ENCODE measurements around the gene TNP2. TPM values are rescaled to one million over a fixed set of nuclear protein-coding genes. Genes with fewer than 3 reads are reported as not detected.

Gene TNP2
- polyA plus RNA-seq, 2 donors: not detected

GRCh38 chr16:11233727-11234376 is 35.3 kb downstream of the TNP2 start:
- peaks cover 0 to 5% of the 10 kb centered on the region in 2 donors for H3K4me1 ChIP-seq (ENCODE audit: control insufficient read depth in 2 of 2, insufficient read depth in 2 of 2, low read length in 1 of 2)
- no peaks in the 10 kb centered on the region for H3K9me3 ChIP-seq (ENCODE audit: control insufficient read depth in 2 of 2, insufficient read depth in 1 of 2, low read depth in 1 of 2, low read length in 1 of 2)
- no peaks in the 10 kb centered on the region for H3K27me3 ChIP-seq (ENCODE audit: control insufficient read depth in 1 of 2, insufficient read depth in 2 of 2, low read length in 2 of 2)
- WGBS, 2 donors: 79 to 87% methylated on average over 8 of the region's 8 CpGs
- no peak overlapping the region for H3K4me3 ChIP-seq (ENCODE audit: low read depth in 1 of 2, low read length in 2 of 2)
- peak overlapping the region in 1 of 2 donors; percentile 59 for H3K27ac ChIP-seq (ENCODE audit: low read depth in 2 of 2, low read length in 1 of 2)
- H3K36me3 ChIP-seq (ENCODE audit: control insufficient read depth in 2 of 2, insufficient read depth in 2 of 2, low read length in 1 of 2): no peaks in the 10 kb centered on the region

DNA sequence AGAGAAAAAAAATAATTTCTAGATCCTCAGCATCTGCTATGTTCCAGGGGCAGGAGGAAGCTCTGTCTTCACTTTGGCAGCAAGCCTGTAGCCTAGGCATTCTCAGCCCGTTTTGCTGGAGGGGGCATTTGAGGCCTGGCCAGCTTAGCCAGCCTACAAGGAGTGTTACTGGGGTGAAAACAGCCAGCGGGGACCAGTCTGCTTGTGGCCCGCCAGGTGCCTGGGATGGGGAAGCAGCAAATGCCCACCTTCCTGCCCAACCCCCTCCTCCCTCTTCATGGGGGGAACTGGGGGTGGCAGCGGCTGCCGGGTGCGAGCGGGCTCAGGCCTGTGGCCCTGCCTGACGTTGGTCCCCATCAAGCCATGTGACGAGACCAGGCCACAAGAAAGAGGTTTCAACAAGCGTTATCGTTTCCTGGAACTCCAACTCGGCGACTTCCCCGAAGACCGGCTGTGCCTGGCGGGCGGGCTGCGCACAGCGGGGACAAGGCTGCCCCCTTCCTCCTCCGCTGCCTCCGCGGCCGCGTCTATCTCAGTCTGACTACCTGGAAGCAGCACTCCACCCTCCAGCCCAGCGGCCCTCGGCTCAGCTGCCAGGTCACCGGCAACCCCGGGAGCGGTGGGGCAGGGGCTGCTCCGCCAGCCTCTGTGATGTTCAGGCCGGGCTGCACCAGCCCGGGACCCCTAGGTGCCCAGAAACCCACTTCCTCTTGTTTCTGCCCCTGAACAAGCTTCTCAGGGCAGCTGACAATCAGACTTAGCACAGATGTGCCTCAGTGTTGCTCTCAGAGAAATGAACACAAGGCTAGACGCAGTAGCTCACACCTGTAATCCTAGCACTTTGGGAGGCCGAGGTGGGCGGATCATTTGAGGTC is 36.0 kb downstream of the TNP2 start:
- H3K27me3 ChIP-seq (ENCODE audit: control insufficient read depth in 1 of 2, insufficient read depth in 2 of 2, low read length in 2 of 2): no peaks in the 10 kb centered on the region
- H3K9me3 ChIP-seq (ENCODE audit: control insufficient read depth in 2 of 2, insufficient read depth in 1 of 2, low read depth in 1 of 2, low read length in 1 of 2): no peaks in the 10 kb centered on the region
- H3K36me3 ChIP-seq (ENCODE audit: control insufficient read depth in 2 of 2, insufficient read depth in 2 of 2, low read length in 1 of 2): no peaks in the 10 kb centered on the region
- H3K27ac ChIP-seq (ENCODE audit: low read depth in 2 of 2, low read length in 1 of 2): peak overlapping the region; percentile 59 to 73
- H3K4me3 ChIP-seq (ENCODE audit: low read depth in 1 of 2, low read length in 2 of 2): no peak overlapping the region
- peaks cover 0 to 5% of the 10 kb centered on the region in 2 donors for H3K4me1 ChIP-seq (ENCODE audit: control insufficient read depth in 2 of 2, insufficient read depth in 2 of 2, low read length in 1 of 2)
- 54 to 61% methylated on average over 35 of the region's 35 CpGs for WGBS, 2 donors

DNA sequence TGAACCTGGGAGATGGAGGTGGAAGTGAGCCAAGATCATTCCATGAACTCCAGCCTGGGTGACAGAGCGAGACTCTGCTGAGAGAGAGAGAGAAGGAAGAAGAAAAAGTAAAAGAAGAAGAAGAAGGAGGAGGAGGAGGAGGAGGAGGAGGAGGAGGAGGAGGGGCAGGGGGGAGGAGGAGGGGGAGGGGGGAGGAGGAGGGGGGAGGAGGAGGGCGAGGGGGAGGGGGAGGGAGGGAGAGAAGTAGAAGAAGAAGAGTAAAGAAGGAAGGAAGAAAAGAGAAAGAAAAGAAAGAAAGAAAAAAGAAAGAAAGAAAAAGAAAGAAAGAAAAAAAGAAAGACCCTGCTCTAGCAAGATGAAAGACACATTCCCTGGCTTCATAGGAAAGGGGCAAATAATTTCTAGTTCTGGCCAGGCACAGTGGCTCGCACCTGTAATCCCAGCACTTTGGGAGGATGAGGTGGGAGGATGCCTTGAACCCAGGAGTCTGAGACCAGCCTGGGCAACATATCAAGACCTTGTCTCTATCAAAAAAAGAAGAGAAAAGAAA is 36.7 kb downstream of the TNP2 start:
- Histone ChIP-seq H3K36me3 (ENCODE audit: control insufficient read depth in 2 of 2, insufficient read depth in 2 of 2, low read length in 1 of 2) (no peaks in the 10 kb centered on the region), H3K27me3 (ENCODE audit: control insufficient read depth in 1 of 2, insufficient read depth in 2 of 2, low read length in 2 of 2) (no peaks in the 10 kb centered on the region), H3K27ac (ENCODE audit: low read depth in 2 of 2, low read length in 1 of 2) (no peak overlapping the region), H3K9me3 (ENCODE audit: control insufficient read depth in 2 of 2, insufficient read depth in 1 of 2, low read depth in 1 of 2, low read length in 1 of 2) (no peaks in the 10 kb centered on the region), H3K4me1 (ENCODE audit: control insufficient read depth in 2 of 2, insufficient read depth in 2 of 2, low read length in 1 of 2) (peaks cover 0 to 5% of the 10 kb centered on the region in 2 donors), H3K4me3 (ENCODE audit: low read depth in 1 of 2, low read length in 2 of 2) (no peak overlapping the region)
- WGBS, 2 donors: 79 to 83% methylated on average over 1 to 2 of the region's 3 CpGs

DNA sequence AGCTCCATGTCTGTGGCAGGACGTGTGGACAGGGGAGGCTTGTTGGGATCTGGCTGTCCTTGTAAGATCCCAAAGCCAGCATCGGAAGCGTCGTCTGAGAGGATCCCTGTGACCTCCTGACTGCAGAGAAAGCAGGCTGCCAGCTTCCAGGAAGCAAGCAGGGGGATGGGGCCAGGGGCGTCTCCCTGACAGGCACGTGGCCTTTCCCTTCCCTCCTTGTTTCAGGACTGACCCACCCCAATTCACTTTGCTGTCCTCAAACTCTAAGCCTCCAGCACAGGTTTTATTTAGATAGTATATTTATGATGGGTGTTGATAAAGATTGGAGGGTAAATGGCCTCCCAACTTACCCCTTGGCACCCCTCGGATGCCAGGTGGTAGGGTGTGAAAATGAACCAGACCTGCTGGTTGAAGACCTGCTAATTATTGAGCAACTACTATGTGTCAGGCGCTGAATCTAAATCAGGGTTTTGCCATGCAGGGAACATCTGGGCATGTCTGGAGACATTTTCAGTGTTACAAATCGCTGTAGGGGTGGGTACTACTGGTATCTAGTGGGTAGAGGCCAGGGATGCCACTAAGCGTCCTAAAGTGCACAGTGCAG is 37.7 kb downstream of the TNP2 start:
- Histone ChIP-seq H3K27me3 (ENCODE audit: control insufficient read depth in 1 of 2, insufficient read depth in 2 of 2, low read length in 2 of 2) (no peaks in the 10 kb centered on the region), H3K4me3 (ENCODE audit: low read depth in 1 of 2, low read length in 2 of 2) (no peak overlapping the region), H3K36me3 (ENCODE audit: control insufficient read depth in 2 of 2, insufficient read depth in 2 of 2, low read length in 1 of 2) (no peaks in the 10 kb centered on the region), H3K27ac (ENCODE audit: low read depth in 2 of 2, low read length in 1 of 2) (no peak overlapping the region), H3K4me1 (ENCODE audit: control insufficient read depth in 2 of 2, insufficient read depth in 2 of 2, low read length in 1 of 2) (peaks cover 0 to 5% of the 10 kb centered on the region in 2 donors), H3K9me3 (ENCODE audit: control insufficient read depth in 2 of 2, insufficient read depth in 1 of 2, low read depth in 1 of 2, low read length in 1 of 2) (no peaks in the 10 kb centered on the region)
- WGBS, 2 donors: 80 to 83% methylated on average over 10 of the region's 10 CpGs

GRCh38 chr16:11229906-11230305 is 39.2 kb downstream of the TNP2 start:
- no peak overlapping the region for H3K27ac ChIP-seq (ENCODE audit: low read depth in 2 of 2, low read length in 1 of 2)
- H3K9me3 ChIP-seq (ENCODE audit: control insufficient read depth in 2 of 2, insufficient read depth in 1 of 2, low read depth in 1 of 2, low read length in 1 of 2): no peaks in the 10 kb centered on the region
- no peaks in the 10 kb centered on the region for H3K27me3 ChIP-seq (ENCODE audit: control insufficient read depth in 1 of 2, insufficient read depth in 2 of 2, low read length in 2 of 2)
- H3K4me3 ChIP-seq (ENCODE audit: low read depth in 1 of 2, low read length in 2 of 2): no peak overlapping the region
- WGBS, 2 donors: 55 to 60% methylated on average over 4 of the region's 4 CpGs
- H3K36me3 ChIP-seq (ENCODE audit: control insufficient read depth in 2 of 2, insufficient read depth in 2 of 2, low read length in 1 of 2): no peaks in the 10 kb centered on the region
- peaks cover 0 to 5% of the 10 kb centered on the region in 2 donors for H3K4me1 ChIP-seq (ENCODE audit: control insufficient read depth in 2 of 2, insufficient read depth in 2 of 2, low read length in 1 of 2)

- Histone ChIP-seq H3K27ac (ENCODE audit: low read depth in 2 of 2, low read length in 1 of 2) (no peak overlapping the region), H3K4me1 (ENCODE audit: control insufficient read depth in 2 of 2, insufficient read depth in 2 of 2, low read length in 1 of 2) (peaks cover 0 to 5% of the 10 kb centered on the region in 2 donors), H3K9me3 (ENCODE audit: control insufficient read depth in 2 of 2, insufficient read depth in 1 of 2, low read depth in 1 of 2, low read length in 1 of 2) (no peaks in the 10 kb centered on the region), H3K4me3 (ENCODE audit: low read depth in 1 of 2, low read length in 2 of 2) (no peak overlapping the region), H3K27me3 (ENCODE audit: control insufficient read depth in 1 of 2, insufficient read depth in 2 of 2, low read length in 2 of 2) (no peaks in the 10 kb centered on the region), H3K36me3 (ENCODE audit: control insufficient read depth in 2 of 2, insufficient read depth in 2 of 2, low read length in 1 of 2) (no peaks in the 10 kb centered on the region)
- 52 to 53% methylated on average over 5 of the region's 5 CpGs for WGBS, 2 donors
Observed at GRCh38 chr16:11229432-11229831, 39.7 kb downstream of the TNP2 start.

- Histone ChIP-seq H3K4me3 (ENCODE audit: low read depth in 1 of 2, low read length in 2 of 2) (no peak overlapping the region), H3K27me3 (ENCODE audit: control insufficient read depth in 1 of 2, insufficient read depth in 2 of 2, low read length in 2 of 2) (no peaks in the 10 kb centered on the region), H3K4me1 (ENCODE audit: control insufficient read depth in 2 of 2, insufficient read depth in 2 of 2, low read length in 1 of 2) (peaks cover 0 to 5% of the 10 kb centered on the region in 2 donors), H3K9me3 (ENCODE audit: control insufficient read depth in 2 of 2, insufficient read depth in 1 of 2, low read depth in 1 of 2, low read length in 1 of 2) (no peaks in the 10 kb centered on the region), H3K27ac (ENCODE audit: low read depth in 2 of 2, low read length in 1 of 2) (peak overlapping the region in 1 of 2 donors; percentile 38), H3K36me3 (ENCODE audit: control insufficient read depth in 2 of 2, insufficient read depth in 2 of 2, low read length in 1 of 2) (no peaks in the 10 kb centered on the region)
- WGBS, 2 donors: 72 to 79% methylated on average over 18 of the region's 18 CpGs
Observed at GRCh38 chr16:11225677-11226549, 43.2 kb downstream of the TNP2 start.

- no peak overlapping the region for H3K4me3 ChIP-seq (ENCODE audit: low read depth in 1 of 2, low read length in 2 of 2)
- H3K27ac ChIP-seq (ENCODE audit: low read depth in 2 of 2, low read length in 1 of 2): peak overlapping the region; percentile 57 to 72
- WGBS, 2 donors: 53 to 68% methylated on average over 21 of the region's 21 CpGs
Observed at GRCh38 chr16:11224894-11225676, 44.0 kb downstream of the TNP2 start.

More at GRCh38 chr16:11224894-11225676, 44.0 kb downstream of the TNP2 start:
- Histone ChIP-seq H3K4me1 (ENCODE audit: control insufficient read depth in 2 of 2, insufficient read depth in 2 of 2, low read length in 1 of 2) (peaks cover 0 to 4% of the 10 kb centered on the region in 2 donors), H3K36me3 (ENCODE audit: control insufficient read depth in 2 of 2, insufficient read depth in 2 of 2, low read length in 1 of 2) (no peaks in the 10 kb centered on the region), H3K9me3 (ENCODE audit: control insufficient read depth in 2 of 2, insufficient read depth in 1 of 2, low read depth in 1 of 2, low read length in 1 of 2) (no peaks in the 10 kb centered on the region), H3K27me3 (ENCODE audit: control insufficient read depth in 1 of 2, insufficient read depth in 2 of 2, low read length in 2 of 2) (no peaks in the 10 kb centered on the region)

Measured in esophagus (tissue), 2 donors.